Stimulated activated naive CD4-positive, alpha-beta T cell (primary cell): ENCODE data around the gene PMF1.

Source experiments
- DNase-seq, 6 experiments: peaks; one replicate each; lab custom pipeline; 2025; lab: John Stamatoyannopoulos, UW

The PMF1 gene

GRCh38 chr1:156268336-156268735 lies 55.5 kb downstream of the PMF1 start:
- no peak for DNase-seq

- no peak for DNase-seq
These were observed 57.5 kb downstream of the PMF1 start for GRCh38 chr1:156270314-156270713.

- DNase-seq = no peak
These were observed 63.7 kb downstream of the PMF1 start for GRCh38 chr1:156276532-156276931.

- DNase-seq = no peak
These were observed 64.2 kb downstream of the PMF1 start for GRCh38 chr1:156276966-156277381.

DNA sequence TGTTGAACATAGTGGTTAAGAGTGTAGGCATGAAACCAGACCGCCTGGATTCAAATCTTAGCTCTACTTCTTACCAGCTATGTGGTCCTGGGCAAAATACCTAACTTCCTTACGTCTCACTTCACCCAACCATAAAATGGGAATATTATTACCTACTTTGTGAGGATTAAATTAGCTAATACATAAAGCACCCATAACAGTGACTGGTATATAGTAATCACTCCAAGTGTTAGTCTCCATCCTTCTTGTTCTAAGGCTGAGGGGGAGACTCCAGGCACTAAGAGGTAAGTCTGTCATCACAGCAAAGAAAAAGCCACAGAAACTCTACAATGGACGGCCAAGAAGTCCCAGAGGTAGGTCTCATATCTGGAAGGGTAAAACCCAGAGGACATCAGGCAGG lies 67.0 kb downstream of the PMF1 start:
- DNase-seq = no peak

DNA sequence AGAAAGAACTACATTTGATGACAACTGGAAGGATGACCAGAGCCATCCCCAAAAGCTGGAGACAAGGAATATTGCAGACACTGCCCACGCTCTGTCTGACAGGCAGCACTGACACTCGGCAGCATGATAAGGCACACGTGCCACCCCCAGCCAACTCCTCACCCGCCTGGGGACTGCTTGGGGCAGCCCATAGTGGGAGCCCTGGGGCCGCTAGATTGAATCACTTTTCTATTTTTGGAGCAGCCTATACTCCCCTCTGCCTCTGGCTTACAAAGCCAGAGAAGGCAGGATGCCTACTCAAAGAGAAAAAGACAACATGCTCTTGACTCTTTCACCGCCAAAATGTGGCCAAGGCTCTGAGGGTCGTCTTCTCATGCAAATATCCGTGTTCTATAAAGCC lies 68.5 kb downstream of the PMF1 start:
- no peak for DNase-seq

GRCh38 chr1:156281693-156282478 lies 69.1 kb downstream of the PMF1 start:
- DNase-seq = peak in 1 of 6 experiments; percentile 4

DNA sequence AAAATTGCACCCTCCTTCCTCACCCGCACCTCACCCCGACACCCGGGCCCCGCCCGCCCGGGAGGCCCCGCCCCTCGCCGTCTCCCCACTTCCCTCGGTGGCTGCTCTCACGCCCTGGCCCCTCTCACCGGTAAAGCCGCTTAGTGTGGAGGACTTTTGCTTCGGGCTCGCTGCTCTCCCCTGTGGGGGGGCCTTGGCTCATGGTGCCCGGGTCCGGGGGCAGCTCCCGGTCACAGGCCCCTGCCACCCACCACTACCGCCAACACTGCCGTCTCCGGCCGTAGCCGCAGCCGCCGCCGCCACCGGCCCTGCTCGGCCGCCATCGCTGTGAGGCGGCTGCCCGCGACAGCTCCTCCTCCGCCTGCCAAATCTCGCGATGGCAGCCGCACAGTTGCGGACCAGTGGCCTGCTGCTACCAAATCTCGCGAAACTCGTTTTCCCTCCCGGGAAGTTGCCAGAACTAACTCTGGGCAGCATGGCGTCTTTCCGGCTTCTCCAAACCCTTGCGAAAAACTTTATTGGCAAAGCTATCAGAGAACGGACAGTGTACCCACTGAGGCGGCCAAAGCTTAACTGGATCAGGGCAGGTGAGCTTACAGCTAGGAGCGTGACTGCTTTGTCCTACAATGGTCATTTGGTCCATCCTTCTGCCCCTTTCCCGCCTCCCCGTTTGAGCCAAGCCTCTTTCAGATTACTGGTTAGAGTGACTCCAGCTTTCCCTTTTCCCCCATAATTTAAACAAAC lies 69.8 kb downstream of the PMF1 start, which contains the start of gene SMG5:
TSS of gene SMG5 (minus strand) at position 347 of the 744 bp plus-strand sequence. CDS start at position 202, 145 bp downstream.
- DNase-seq = peak; percentile 91 to 97 (median 94)

DNA sequence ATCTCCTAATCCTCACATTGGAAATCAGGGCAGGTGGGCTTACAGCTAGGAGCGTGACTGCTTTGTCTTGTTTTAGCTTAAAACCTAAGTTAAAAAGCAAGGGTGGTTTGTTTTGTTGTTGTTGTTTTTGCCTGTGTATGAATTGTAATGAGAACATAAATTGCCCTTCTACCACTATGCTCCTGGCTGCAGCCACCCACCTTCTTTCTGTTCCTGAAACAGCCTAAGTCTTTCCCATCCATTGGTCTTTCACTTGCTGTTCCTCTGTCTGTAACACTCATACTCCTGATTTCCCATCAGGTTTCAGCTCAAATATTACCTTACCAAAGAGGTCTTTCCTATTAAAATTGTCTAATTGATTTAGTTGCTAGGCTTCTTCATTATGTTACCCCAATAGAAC lies 70.7 kb downstream of the PMF1 start:
- DNase-seq = no peak

- no peak for DNase-seq
These were observed 71.3 kb downstream of the PMF1 start, which contains the start of gene TMEM79 for GRCh38 chr1:156284112-156284511. Gene TMEM79, plus strand, starts transcription at chr1:156284325. Its CDS starts 902 bp downstream, at chr1:156285227.

DNA sequence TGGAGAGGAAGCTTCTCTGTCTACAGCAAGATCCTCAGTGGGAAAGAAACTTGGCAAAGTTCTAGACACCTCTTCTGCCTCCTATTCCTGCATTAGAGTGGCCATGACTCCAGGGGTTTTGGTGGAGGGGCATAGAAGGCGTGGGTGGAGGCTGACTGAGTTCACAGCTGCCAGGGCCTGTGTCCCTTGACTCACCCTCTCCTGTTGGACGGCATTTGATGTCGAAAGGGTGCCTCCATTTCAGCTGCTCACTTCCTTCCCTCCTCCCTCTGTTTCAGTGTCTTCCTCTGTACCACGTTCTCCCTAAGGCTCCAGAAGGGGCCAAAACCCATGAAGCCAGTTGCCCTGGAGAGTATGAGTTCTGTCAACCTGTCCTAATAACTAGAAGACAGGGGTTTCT lies 72.0 kb downstream of the PMF1 start:
- DNase-seq = no peak

DNA sequence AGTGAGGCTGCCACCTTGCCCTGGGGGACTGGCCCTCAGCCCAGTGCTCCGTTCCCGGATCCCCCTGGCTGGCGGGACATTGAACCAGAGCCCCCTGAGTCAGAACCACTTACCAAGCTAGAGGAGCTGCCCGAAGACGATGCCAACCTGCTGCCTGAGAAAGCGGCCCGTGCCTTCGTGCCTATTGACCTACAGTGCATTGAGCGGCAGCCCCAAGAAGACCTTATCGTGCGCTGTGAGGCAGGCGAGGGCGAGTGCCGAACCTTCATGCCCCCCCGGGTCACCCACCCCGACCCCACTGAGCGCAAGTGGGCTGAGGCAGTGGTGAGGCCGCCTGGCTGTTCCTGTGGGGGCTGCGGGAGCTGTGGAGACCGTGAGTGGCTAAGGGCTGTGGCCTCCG lies 72.6 kb downstream of the PMF1 start:
- no peak for DNase-seq

- DNase-seq = no peak
These were observed 73.3 kb downstream of the PMF1 start for GRCh38 chr1:156286061-156286460.
